HG02571 (cell line): ENCODE results near the gene FBLN1.
"Not testable (repeated sequence)": the region's sequence is repeated elsewhere in the genome, so short reads cannot be mapped to it uniquely, and the experiment has no call there.

Source experiments
- ATAC-seq: cut with Tn5 transposase; IDR thresholded peaks from one replicate; pipeline ENCODE4 v1.9.1; 2021; ENCODE audit warnings: mild to moderate bottlenecking, moderate library complexity; ENCODE audit not compliant: unreplicated experiment

The FBLN1 gene

GRCh38 chr22:45475851-45476514 is 26.7 kb upstream of the FBLN1 start:
- ATAC-seq = no peak

- ATAC-seq = no peak
Observed at GRCh38 chr22:45476814-45477213, 25.9 kb upstream of the FBLN1 start.

- ATAC-seq = no peak
Observed at GRCh38 chr22:45477366-45478107, 25.1 kb upstream of the FBLN1 start.

- ATAC-seq = no peak
Observed at GRCh38 chr22:45478108-45478771, 24.4 kb upstream of the FBLN1 start.

GRCh38 chr22:45480717-45481116 is 22.0 kb upstream of the FBLN1 start:
- ATAC-seq = no peak

- no peak for ATAC-seq
Observed at GRCh38 chr22:45481661-45482060, 21.0 kb upstream of the FBLN1 start.

GRCh38 chr22:45482169-45482568 is 20.5 kb upstream of the FBLN1 start:
- ATAC-seq = no peak

- no peak for ATAC-seq
Observed at GRCh38 chr22:45483319-45483718, 19.4 kb upstream of the FBLN1 start.

- no peak for ATAC-seq
Observed at GRCh38 chr22:45483918-45484499, 18.7 kb upstream of the FBLN1 start.

- ATAC-seq = no peak
Observed at GRCh38 chr22:45484742-45485141, 17.9 kb upstream of the FBLN1 start.

- no peak for ATAC-seq
Observed at GRCh38 chr22:45485261-45485660, 17.4 kb upstream of the FBLN1 start.

GRCh38 chr22:45488764-45489370 is 13.8 kb upstream of the FBLN1 start:
- ATAC-seq = no peak

- ATAC-seq = no peak
Observed at GRCh38 chr22:45490836-45491235, 11.8 kb upstream of the FBLN1 start.

GRCh38 chr22:45491841-45492240 is 10.8 kb upstream of the FBLN1 start:
- no peak for ATAC-seq

GRCh38 chr22:45493286-45493771 is 9.4 kb upstream of the FBLN1 start:
- ATAC-seq = no peak

GRCh38 chr22:45494306-45494705 is 8.4 kb upstream of the FBLN1 start:
- not testable (repeated sequence) for ATAC-seq

- not testable (repeated sequence) for ATAC-seq
Observed at GRCh38 chr22:45495616-45496015, 7.1 kb upstream of the FBLN1 start.

- ATAC-seq = no peak
Observed at GRCh38 chr22:45496451-45496941, 6.2 kb upstream of the FBLN1 start.

- ATAC-seq = no peak
Observed at GRCh38 chr22:45497351-45498145, 5.1 kb upstream of the FBLN1 start.

GRCh38 chr22:45499746-45500145 is 2.9 kb upstream of the FBLN1 start:
- ATAC-seq = no peak
